ENCODE results near the gene TH.

The TH gene

GRCh38 chr11:2159536-2160413 is 11.8 kb downstream of the TH start:
- no peak for DNase-seq (ENCODE audit: low read depth)

DNA sequence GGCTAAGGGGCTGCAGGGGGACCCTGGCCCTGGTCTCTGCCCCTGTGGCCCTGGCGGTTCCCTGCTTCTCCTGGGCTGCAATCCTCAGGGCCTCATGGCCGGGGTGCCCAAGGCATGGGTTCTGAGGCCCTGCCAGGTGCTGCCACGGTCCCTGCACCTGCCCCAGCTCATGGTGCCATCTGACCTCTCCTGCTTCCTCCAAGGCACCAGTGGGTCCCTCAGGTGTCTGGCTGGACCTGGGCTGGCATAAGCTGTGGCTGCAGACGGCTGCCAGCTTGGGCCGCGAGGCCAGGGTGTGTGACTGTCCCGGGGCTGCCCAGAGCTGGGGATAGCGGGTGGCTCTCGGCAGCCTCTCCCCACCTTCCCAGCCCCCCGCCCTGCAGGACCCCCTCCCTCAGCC is 12.6 kb downstream of the TH start:
- DNase-seq (ENCODE audit: low read depth) = no peak

GRCh38 chr11:2158296-2158737 is 13.3 kb downstream of the TH start:
- no peak for DNase-seq (ENCODE audit: low read depth)

- no peak for DNase-seq (ENCODE audit: low read depth)
Observed at GRCh38 chr11:2157294-2158040, 14.1 kb downstream of the TH start.

DNA sequence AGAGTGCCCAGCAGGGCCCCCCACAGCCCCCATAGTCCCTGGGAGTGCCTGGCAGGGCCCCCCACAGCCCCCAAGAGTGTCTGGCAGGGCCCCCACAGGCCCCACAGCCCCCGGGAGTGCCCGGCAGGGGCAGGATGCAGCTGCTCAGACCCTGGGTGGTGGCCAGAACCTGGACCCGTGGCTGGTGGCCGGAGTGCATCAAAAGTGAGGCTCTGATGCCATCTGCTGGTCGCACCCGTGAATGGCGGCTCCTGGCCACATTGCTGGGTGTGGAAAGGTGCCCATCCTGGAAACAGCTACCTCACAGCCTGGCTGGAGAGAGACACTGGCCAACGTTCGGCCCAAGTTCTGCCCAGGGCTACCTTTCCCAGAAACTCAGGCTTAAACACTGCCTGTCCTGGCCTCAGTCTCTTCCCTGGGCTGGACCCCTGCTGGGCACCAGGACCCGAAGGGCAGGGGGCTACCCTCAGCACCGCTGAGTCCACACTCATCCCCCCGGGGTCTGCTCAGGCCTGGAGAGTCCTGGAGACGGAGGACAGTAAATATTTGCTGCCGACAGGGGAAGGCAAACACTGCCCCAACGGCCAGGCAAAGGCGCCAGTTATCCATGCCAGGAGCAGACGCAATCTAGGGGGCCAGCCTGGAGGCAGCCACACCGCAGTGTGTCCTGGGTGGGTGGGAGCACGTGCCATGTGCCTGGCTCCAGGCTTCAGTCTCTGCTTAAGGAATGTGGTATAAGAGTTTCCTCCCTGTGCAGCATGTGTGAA is 15.0 kb downstream of the TH start:
- DNase-seq (ENCODE audit: low read depth) = peak; percentile 26

DNA sequence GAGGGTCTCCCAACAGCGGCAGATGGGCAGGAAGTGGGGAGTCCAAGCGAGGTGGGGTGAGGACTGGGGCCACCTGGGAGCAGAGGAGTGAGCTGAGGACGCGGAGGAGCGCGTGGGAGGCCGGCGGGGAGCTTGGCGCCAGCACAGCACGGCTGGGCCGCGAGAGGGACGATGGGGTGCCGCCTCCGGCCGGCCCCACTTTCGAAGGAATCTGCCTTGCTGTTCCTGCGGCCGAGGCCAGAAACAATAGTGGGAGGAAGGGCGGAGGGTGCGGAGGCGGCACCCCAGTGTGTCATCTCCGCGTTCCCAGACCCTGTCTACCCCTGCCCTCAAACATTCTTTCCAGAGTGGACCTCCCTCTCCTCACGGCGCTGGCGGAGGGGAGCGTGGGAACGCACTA is 16.1 kb downstream of the TH start:
- DNase-seq (ENCODE audit: low read depth) = no peak

DNA sequence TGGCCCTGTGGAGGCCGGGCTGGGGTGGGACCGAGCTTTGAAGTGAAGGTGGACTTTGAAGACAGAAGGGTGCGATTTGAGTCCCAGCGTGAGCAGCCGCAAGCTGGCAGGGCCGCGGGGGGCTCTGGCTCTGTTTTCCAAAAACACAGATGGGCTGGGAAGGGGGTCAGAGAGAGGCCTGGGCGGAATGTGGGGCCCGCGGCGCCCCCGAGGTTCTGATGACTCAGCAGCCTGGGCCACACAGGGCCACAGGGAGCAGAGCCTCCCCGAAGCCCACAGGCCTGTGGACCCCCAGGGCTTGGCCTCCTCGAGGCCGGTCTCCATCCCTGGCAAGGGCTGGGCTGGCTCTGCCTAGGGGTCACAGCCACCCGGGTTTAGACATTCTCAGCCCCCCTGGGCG is 16.7 kb downstream of the TH start:
- DNase-seq (ENCODE audit: low read depth) = no peak

DNA sequence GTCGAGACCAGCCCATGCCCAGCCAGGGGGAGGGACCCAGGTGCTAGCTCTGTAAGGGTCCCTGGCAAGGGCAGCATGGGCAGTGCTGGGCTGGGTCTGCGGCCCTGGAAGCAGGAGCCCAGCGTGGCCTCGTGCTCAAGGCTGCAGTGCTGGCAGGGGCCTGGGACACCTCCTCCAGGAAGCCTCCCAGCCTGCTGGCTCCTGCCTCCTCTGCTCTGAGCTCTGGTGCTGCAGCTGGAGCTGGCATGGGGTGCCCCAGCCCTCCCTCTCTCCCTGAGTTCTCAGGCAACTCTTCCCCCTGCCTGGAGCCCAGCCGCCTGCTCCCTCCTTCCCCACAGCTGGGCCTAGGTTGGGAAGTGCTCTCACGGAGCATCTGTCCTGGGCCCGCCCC is 17.4 kb downstream of the TH start:
- DNase-seq (ENCODE audit: low read depth) = no peak

GRCh38 chr11:2153581-2154194 is 17.9 kb downstream of the TH start:
- no peak for DNase-seq (ENCODE audit: low read depth)

DNA sequence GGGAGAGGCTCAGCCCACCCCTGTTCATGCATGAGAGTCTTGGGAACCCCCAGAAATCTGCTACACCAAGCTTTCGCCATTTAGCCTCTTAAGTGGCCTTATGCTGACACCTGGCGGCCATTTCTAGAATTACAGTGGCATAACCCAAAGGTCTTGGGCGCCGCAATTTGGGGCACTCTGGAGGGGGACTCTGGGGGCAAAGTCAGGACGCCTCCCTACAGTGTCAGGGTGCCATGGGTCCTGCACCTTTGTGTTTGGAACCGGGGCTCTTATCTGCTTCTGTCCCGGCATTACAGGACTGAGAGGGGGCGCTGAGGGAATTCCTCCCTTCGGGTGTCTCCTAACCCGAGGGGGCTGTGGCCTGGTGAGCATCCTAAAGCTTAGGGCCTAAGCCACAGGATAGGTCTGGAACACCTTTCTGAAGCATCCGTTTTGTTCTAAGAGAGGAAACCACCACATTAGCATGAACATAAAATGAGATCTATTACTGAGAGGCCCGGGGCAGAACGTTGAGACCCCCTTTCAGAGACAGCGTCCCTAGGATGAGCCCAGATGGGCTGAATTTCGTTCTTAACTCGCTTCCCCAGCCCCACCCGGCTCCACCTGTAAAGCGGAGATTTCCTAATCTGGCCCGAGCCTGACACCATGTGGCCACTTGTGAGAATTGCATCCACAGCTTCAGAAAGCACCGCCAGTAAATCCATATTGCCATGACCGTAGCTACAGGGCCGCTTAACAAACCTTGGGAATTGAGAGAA is 19.9 kb downstream of the TH start:
- DNase-seq (ENCODE audit: low read depth) = peak; percentile 68

DNA sequence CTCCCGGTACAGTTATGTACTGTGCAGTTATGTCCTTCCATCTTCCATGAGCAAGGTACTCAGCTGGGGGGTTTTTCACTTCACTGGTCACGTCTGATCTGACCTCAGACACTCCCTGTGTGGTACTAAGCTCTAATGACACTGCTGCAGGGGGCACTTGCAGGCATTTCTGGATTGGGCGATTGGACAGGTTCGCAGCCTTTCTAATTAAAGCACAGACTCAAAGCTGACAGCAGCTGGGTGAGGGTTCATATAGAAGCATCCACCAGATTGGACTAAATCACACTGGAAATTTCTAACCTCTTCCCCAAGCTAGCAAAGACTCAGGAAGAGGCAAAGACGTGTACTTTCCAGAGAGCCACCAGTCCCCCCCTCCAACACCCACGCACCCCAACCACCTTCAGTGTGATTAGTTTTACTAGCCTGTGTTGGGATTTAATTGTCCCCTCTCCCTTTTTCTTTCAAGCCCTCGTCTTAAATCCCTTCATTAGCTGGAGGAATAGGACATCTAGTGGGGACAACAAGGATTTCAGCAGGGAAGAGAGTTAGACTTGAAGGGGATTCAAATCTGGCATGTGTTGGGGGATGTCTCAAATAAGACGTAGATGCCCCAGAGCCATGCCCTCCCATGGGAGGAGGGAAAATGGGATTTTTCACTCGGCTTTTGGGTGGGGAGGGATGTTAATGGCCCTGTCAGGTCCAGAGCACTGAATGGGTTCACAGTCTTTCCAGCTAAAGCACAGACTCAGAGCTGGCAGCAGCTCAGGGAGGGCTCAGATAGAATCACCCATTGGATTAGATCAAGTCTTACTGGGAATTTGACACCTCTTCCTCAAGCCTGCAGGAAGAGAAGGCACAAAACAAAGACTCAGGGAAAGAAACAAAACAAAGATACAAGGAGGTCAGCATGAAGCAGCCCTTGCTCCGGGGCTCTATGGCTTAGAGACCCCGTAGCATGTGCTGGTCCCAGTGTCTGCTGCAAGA is 21.5 kb downstream of the TH start:
- no peak for DNase-seq (ENCODE audit: low read depth)

- no peak for DNase-seq (ENCODE audit: low read depth)
Observed at GRCh38 chr11:2149460-2149859, 22.2 kb downstream of the TH start.

DNA sequence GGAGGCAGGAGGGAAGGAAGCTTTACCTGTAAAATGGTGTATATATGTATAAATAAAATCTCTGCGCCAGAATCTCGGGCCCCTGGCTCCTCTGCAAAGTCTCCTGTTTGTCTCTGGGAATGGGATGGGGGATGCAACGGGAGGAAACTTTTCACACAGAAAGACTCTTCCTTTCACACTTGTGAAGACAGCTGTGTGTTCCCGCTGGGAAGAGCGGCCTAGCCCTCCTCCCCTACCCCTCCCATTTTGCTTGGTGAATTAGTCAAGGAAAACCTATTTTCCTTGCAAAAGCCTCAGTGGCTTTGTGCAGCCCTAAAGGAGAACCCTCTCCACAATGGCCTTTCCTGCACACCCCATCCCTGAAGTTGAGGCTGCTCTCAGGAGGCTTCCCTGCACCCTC is 23.0 kb downstream of the TH start:
- no peak for DNase-seq (ENCODE audit: low read depth)

GRCh38 chr11:2147391-2147790 is 24.2 kb downstream of the TH start:
- DNase-seq (ENCODE audit: low read depth) = no peak

- DNase-seq (ENCODE audit: low read depth) = no peak
Observed at GRCh38 chr11:2146051-2146450, 25.6 kb downstream of the TH start.

DNA sequence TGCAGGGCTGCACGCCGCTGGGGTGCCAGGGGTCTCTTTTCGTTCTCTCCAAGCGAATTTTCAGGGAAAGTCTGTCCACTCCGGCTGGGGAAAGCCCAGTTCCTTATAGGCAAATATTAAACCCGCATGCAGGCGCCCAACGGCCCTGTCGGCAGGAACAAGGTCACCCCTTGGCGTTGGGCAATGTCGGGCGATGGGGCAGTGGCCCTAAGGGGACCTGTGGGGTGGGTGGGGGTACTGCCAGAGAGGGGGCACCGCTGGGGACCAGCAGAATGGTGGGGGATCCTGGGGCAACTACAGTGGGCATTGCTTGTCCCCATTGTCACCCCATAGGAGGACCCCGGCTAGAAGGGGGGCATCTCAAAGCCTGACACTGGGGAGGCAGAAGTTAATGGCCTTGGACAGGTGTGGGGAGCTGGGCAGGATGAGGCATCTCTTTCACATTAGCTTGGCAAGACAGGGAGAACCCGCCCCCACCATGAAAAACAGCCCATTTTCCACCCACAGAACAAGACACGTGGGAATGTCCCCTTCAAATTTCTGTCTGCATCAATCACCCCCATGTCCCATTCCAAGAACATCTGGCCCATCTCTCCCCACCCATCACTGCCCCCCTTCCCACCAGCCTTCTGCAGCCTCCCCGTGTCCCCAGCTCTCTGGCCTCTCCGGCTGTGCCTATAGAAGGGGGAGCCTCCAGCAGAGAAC is 26.9 kb downstream of the TH start:
- no peak for DNase-seq (ENCODE audit: low read depth)

- DNase-seq (ENCODE audit: low read depth) = no peak
Observed at GRCh38 chr11:2143799-2144543, 27.6 kb downstream of the TH start.

DNA sequence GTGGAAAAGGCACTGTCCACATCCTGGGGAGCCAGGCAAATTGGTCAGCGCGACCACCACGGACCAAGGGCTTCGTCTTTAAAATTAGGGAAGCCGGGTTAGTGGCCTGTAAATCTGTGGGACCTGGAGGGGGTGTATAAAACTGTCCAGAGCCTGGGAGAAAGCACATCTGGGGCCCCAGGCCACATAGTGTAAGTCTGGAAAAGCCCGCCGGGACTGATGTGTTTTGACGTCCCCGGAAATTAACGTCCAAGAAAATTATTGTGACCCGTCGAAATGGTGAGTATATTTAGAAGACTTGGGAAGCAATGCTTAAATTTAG is 28.2 kb downstream of the TH start:
- no peak for DNase-seq (ENCODE audit: low read depth)

GRCh38 chr11:2142762-2143202 is 28.8 kb downstream of the TH start:
- DNase-seq (ENCODE audit: low read depth) = no peak

Data from stimulated activated CD8-positive, alpha-beta memory T cell treated with anti-CD3 and anti-CD28 coated beads, Interleukin-12 subunit alpha, Interleukin-12 subunit beta, amount 100 ng/mL, for 1 hour (primary cell).